SK-N-SH (cell line): ENCODE results near the gene LYZ. TPM values are rescaled to one million over a fixed set of nuclear protein-coding genes. Genes with fewer than 3 reads are reported as not detected.

Experiments
- CTCF ChIA-PET: fragments of 300-600, 350-600 bp; formaldehyde crosslinking; extraction: SDS; loops from one replicate; lab custom pipeline; 2021; lab: Yijun Ruan, JAX
- POLR2A ChIA-PET: fragments of 350-600 bp; sonication (Branson Sonifier 250); formaldehyde crosslinking; extraction: SDS; loops from one replicate; lab custom pipeline; 2020; ENCODE audit warnings: antibody characterized with exemption, inconsistent platforms; lab: Yijun Ruan, JAX
- DNase-seq: peaks from one replicate; pipeline ENCODE4 v3.0.0; 2012
- H2AFZ ChIP-seq: fragments of 200-600 bp; sonication (generic); 2 replicates; pipeline ENCODE4 v1.8.1; 2016; ENCODE audit warnings: antibody characterized with exemption, mild to moderate bottlenecking, low read depth
- H3F3A ChIP-seq: fragments of 200-600 bp; sonication (generic); replicated peaks from 2 replicates; pipeline ENCODE3; 2016; ENCODE audit warnings: antibody characterized with exemption, mild to moderate bottlenecking; ENCODE audit not compliant: insufficient read depth
- H3K27ac ChIP-seq, 2 experiments: fragments of 200-500 bp in 1 of 2; fragments of 200-600 bp in 1 of 2; sonication (Bioruptor generic) in 1 of 2; sonication (generic), shearing (Covaris generic) in 1 of 2; 2 replicates each; pipeline versions ENCODE4 v1.5.1 to v1.6.1; 2014 to 2016; ENCODE audit warnings: low read depth in 2 of 2, inconsistent platforms in 1 of 2, low read length in 1 of 2, mild to moderate bottlenecking in 1 of 2, mixed read lengths in 1 of 2
- H3K27me3 ChIP-seq: fragments of 200-600 bp; sonication (generic), shearing (Covaris generic); 2 replicates; pipeline ENCODE4 v1.6.1; 2016; ENCODE audit warnings: mixed run types; ENCODE audit not compliant: insufficient read depth
- H3K36me3 ChIP-seq, 2 experiments: fragments of 200-500 bp in 1 of 2; fragments of 200-600 bp in 1 of 2; sonication (Bioruptor generic) in 1 of 2; sonication (generic) in 1 of 2; replicated peaks in 1 of 2; 2 replicates each; pipeline versions ENCODE3 to v1.5.1; 2014 to 2016; ENCODE audit warnings: low read length in 1 of 2, mild to moderate bottlenecking in 1 of 2; ENCODE audit not compliant: insufficient read depth in 2 of 2, control insufficient read depth in 1 of 2
- H3K4me1 ChIP-seq, 2 experiments: fragments of 200-500 bp in 1 of 2; fragments of 200-600 bp in 1 of 2; sonication (Bioruptor generic) in 1 of 2; sonication (generic), shearing (Covaris generic) in 1 of 2; 2 replicates each; pipeline versions ENCODE4 v1.5.1 to v1.6.1; 2014 to 2016; ENCODE audit warnings: low read depth in 1 of 2, low read length in 1 of 2, mixed run types in 1 of 2; ENCODE audit not compliant: insufficient read depth in 2 of 2, control insufficient read depth in 1 of 2
- H3K4me2 ChIP-seq: fragments of 200-600 bp; sonication (generic), shearing (Covaris generic); 2 replicates; pipeline ENCODE4 v1.6.1; 2017; ENCODE audit warnings: mixed run types
- H3K4me3 ChIP-seq, 2 experiments: fragments of 200-500 bp in 1 of 2; fragments of 200-600 bp in 1 of 2; sonication (Bioruptor generic) in 1 of 2; sonication (generic), shearing (Covaris generic) in 1 of 2; 2 replicates each; pipeline versions ENCODE4 v1.5.1 to v1.8.1; 2014 to 2016; ENCODE audit warnings: low read depth in 2 of 2, inconsistent platforms in 1 of 2, low read length in 1 of 2, mild to moderate bottlenecking in 1 of 2, mixed read lengths in 1 of 2, moderate library complexity in 1 of 2
- H3K79me2 ChIP-seq: fragments of 200-600 bp; sonication (generic); 2 replicates; pipeline ENCODE4 v1.8.1; 2017; ENCODE audit warnings: mild to moderate bottlenecking; ENCODE audit not compliant: insufficient read depth
- H3K9ac ChIP-seq: fragments of 200-600 bp; sonication (generic); 2 replicates; pipeline ENCODE4 v1.6.1; 2017; ENCODE audit warnings: mixed run types
- H3K9me2 ChIP-seq: fragments of 200-600 bp; sonication (generic); 2 replicates; pipeline ENCODE4 v1.6.1; 2017; ENCODE audit warnings: mixed run types
- H3K9me3 ChIP-seq: fragments of 200-600 bp; sonication (generic); 2 replicates; pipeline ENCODE4 v1.6.1; 2017; ENCODE audit warnings: mixed run types, mild to moderate bottlenecking, moderate library complexity
- H4K20me1 ChIP-seq: fragments of 200-600 bp; sonication (generic); 2 replicates; pipeline ENCODE4 v1.6.1; 2017; ENCODE audit warnings: mild to moderate bottlenecking, mixed run types; ENCODE audit not compliant: insufficient read depth
- CTCF ChIP-seq: fragments of 200-600 bp; sonication (generic); IDR thresholded peaks from 2 replicates; pipeline ENCODE4 v1.6.1; 2017; ENCODE audit warnings: antibody characterized with exemption, mild to moderate bottlenecking, moderate library complexity
- EP300 ChIP-seq, 2 experiments: IDR thresholded peaks; 2 replicates each; pipeline versions ENCODE4 v1.4.0 to v1.6.1; 2012; ENCODE audit warnings: borderline replicate concordance in 1 of 2, low read depth in 1 of 2, low read length in 1 of 2
- GABPA ChIP-seq: IDR thresholded peaks from 2 replicates; pipeline ENCODE4 v1.4.0; 2012; ENCODE audit warnings: low read depth, mild to moderate bottlenecking
- GATA2 ChIP-seq: sonication (generic); formaldehyde crosslinking; IDR thresholded peaks from 2 replicates; pipeline ENCODE4 v1.5.0; 2020; ENCODE audit warnings: mild to moderate bottlenecking, missing genetic modification reagents
- MAX ChIP-seq: IDR thresholded peaks from 2 replicates; pipeline ENCODE4 v1.4.0; 2012; ENCODE audit warnings: low read depth
- MEF2A ChIP-seq: IDR thresholded peaks from 2 replicates; pipeline ENCODE4 v1.4.0; 2012; ENCODE audit warnings: low read depth, borderline replicate concordance
- MXI1 ChIP-seq: IDR thresholded peaks from 2 replicates; pipeline ENCODE4 v1.6.1; 2012; ENCODE audit warnings: mild to moderate bottlenecking, low read depth, low read length, improper control_type of control experiment
- NFIC ChIP-seq: IDR thresholded peaks from 2 replicates; pipeline ENCODE4 v1.4.0; 2012; ENCODE audit warnings: borderline replicate concordance
- NRF1 ChIP-seq: IDR thresholded peaks from 2 replicates; pipeline ENCODE4 v1.6.1; 2012; ENCODE audit warnings: low read depth, mild to moderate bottlenecking, low read length
- RAD21 ChIP-seq: IDR thresholded peaks from 2 replicates; pipeline ENCODE4 v1.6.1; 2012; ENCODE audit warnings: mild to moderate bottlenecking, low read length
- RFX5 ChIP-seq: IDR thresholded peaks from 2 replicates; pipeline ENCODE4 v1.6.1; 2012; ENCODE audit warnings: mild to moderate bottlenecking, improper control_type of control experiment, low read length
- RXRA ChIP-seq: IDR thresholded peaks from 2 replicates; pipeline ENCODE4 v1.4.0; 2012; ENCODE audit warnings: low read depth, mild to moderate bottlenecking, borderline replicate concordance
- SIN3A ChIP-seq: IDR thresholded peaks from 2 replicates; pipeline ENCODE4 v1.6.1; 2012; ENCODE audit warnings: low read depth, mild to moderate bottlenecking, low read length, moderate library complexity, borderline replicate concordance
- SMC3 ChIP-seq: IDR thresholded peaks from 2 replicates; pipeline ENCODE4 v1.6.1; 2012; ENCODE audit warnings: low read depth, low read length, improper control_type of control experiment
- TAF1 ChIP-seq: IDR thresholded peaks from 2 replicates; pipeline ENCODE4 v1.6.1; 2012; ENCODE audit warnings: low read depth, mild to moderate bottlenecking, low read length, moderate library complexity, borderline replicate concordance
- TCF12 ChIP-seq: IDR thresholded peaks from 2 replicates; pipeline ENCODE4 v1.4.0; 2012
- WGBS: methylation state at CpG from one replicate; pipeline ENCODE4 v1.1.6; 2017; ENCODE audit warnings: low lambda C conversion rate; 5-methylcytosine and 5-hydroxymethylcytosine counted together
- polyA plus RNA-seq, 3 experiments: library from polyadenylated mRNA; depleted of rRNA; stranded (reverse); fragments of >200 nt; gene quantifications; 2 replicates each; pipeline ENCODE4 v1.2.3, GENCODE V29; 2012
- TF ChIP-seq, protein P1 (sequence below): fragments of 150-350 bp; IDR thresholded peaks from 2 replicates; pipeline ENCODE4 v1.6.1; 2016; ENCODE audit warnings: mild to moderate bottlenecking, low read depth, low read length
- TF ChIP-seq, protein P2 (sequence below): fragments of 150-350 bp; IDR thresholded peaks from 2 replicates; pipeline ENCODE4 v1.6.1; 2017; ENCODE audit warnings: antibody characterized with exemption, low read length, low read depth, borderline replicate concordance
- TF ChIP-seq, protein P3 (sequence below): IDR thresholded peaks from 2 replicates; pipeline ENCODE4 v1.4.0; 2012; ENCODE audit warnings: low read depth, borderline replicate concordance
- TF ChIP-seq, protein P4 (sequence below): IDR thresholded peaks from 2 replicates; pipeline ENCODE4 v1.4.0; 2012; ENCODE audit warnings: low read depth, borderline replicate concordance

Gene LYZ
- polyA plus RNA-seq, 1 of the 3 experiments (the other 2 are of a cell fraction): not detected

DNA sequence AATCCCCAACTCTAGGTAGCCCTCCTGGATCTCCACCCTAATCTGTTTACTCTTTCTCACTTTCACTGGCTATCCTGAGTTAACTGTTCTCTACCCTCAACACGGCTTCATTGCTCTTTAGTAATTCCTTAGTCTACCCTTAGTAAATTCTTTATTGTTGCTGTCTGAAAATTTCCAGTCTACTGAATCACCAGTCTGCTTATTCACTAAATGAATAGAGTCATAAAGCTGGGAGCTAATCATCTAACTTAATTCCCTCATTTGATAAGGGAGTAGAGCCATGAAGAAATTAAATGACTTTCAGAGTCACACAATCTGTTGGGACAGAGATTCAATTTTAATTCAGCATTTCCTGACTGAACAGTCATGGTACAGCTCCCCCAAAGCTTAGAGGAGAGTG, 47.9 kb downstream of the LYZ start:
- Histone ChIP-seq H3K9me3 (no peaks in the 10 kb centered on the region), H2AFZ (no peak overlapping the region), H3K4me2 (no peak overlapping the region), H3K4me3 (no peak overlapping the region), H3K4me1 (peaks cover 0 to 6% of the 10 kb centered on the region in 2 experiments; a peak in 1 of 4 replicates), H3K9ac (no peak overlapping the region), H4K20me1 (no peaks in the 10 kb centered on the region), H3K27ac (no peak overlapping the region), H3K9me2 (no peaks in the 10 kb centered on the region), H3K27me3 (no peaks in the 10 kb centered on the region), H3F3A (no peaks in the 10 kb centered on the region)
- 60% methylated on average over 1 of the region's 1 CpG for WGBS
- DNase-seq: no peak
- CTCF ChIA-PET: interaction anchor here (1.2 to 1.5 kb wide), 2 partner anchors 111 to 175 kb away, joined by 3 to 5 read pairs; no protein-coding TSS in a partner anchor
- POLR2A ChIA-PET: no interaction called here
- no peak for TF ChIP-seq SIN3A
- no peak for TF ChIP-seq SMC3
- no peak for TF ChIP-seq NRF1
- no peak for TF ChIP-seq NFIC
- no peak for TF ChIP-seq RXRA
- no peak for TF ChIP-seq TAF1
- no peak for TF ChIP-seq MAX
- no peak for TF ChIP-seq EP300 (IDR thresholded peaks at IDR 0.05; ENCODE audit: borderline replicate concordance in 1 of 2, low read depth in 1 of 2, low read length in 1 of 2)
- TF ChIP-seq MXI1: no peak
- TF ChIP-seq RAD21: no peak
- no peak for TF ChIP-seq MEF2A
- TF ChIP-seq TCF12: no peak
- no peak for TF ChIP-seq GATA2 (CRISPR knock-in tag)
- TF ChIP-seq, protein P1, sequence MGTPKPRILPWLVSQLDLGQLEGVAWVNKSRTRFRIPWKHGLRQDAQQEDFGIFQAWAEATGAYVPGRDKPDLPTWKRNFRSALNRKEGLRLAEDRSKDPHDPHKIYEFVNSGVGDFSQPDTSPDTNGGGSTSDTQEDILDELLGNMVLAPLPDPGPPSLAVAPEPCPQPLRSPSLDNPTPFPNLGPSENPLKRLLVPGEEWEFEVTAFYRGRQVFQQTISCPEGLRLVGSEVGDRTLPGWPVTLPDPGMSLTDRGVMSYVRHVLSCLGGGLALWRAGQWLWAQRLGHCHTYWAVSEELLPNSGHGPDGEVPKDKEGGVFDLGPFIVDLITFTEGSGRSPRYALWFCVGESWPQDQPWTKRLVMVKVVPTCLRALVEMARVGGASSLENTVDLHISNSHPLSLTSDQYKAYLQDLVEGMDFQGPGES: no peak
- TF ChIP-seq, protein P2, sequence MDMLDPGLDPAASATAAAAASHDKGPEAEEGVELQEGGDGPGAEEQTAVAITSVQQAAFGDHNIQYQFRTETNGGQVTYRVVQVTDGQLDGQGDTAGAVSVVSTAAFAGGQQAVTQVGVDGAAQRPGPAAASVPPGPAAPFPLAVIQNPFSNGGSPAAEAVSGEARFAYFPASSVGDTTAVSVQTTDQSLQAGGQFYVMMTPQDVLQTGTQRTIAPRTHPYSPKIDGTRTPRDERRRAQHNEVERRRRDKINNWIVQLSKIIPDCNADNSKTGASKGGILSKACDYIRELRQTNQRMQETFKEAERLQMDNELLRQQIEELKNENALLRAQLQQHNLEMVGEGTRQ: no peak
- no peak for TF ChIP-seq CTCF
- TF ChIP-seq RFX5: no peak
- TF ChIP-seq, protein P3, sequence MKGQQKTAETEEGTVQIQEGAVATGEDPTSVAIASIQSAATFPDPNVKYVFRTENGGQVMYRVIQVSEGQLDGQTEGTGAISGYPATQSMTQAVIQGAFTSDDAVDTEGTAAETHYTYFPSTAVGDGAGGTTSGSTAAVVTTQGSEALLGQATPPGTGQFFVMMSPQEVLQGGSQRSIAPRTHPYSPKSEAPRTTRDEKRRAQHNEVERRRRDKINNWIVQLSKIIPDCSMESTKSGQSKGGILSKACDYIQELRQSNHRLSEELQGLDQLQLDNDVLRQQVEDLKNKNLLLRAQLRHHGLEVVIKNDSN: no peak
- TF ChIP-seq, protein P4, sequence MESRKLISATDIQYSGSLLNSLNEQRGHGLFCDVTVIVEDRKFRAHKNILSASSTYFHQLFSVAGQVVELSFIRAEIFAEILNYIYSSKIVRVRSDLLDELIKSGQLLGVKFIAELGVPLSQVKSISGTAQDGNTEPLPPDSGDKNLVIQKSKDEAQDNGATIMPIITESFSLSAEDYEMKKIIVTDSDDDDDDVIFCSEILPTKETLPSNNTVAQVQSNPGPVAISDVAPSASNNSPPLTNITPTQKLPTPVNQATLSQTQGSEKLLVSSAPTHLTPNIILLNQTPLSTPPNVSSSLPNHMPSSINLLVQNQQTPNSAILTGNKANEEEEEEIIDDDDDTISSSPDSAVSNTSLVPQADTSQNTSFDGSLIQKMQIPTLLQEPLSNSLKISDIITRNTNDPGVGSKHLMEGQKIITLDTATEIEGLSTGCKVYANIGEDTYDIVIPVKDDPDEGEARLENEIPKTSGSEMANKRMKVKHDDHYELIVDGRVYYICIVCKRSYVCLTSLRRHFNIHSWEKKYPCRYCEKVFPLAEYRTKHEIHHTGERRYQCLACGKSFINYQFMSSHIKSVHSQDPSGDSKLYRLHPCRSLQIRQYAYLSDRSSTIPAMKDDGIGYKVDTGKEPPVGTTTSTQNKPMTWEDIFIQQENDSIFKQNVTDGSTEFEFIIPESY: no peak
- no peak for TF ChIP-seq GABPA
- TF ChIP-seq, all 33 proteins: peak for 0
- no peaks in the 10 kb centered on the region for H3K79me2 ChIP-seq
- peaks cover 6 to 30% of the 10 kb centered on the region in 2 experiments for H3K36me3 ChIP-seq
